Spleen (tissue), 7 donors: ENCODE results near the gene TRPC5OS.

Experiments used
- POLR2A ChIP-seq, 3 donors: fragments of 450-650 bp; IDR thresholded peaks; one replicate each; pipeline ENCODE4 v1.5.1; 2017; ENCODE audit warnings: antibody characterized with exemption in 3 of 3, mild to moderate bottlenecking in 1 of 3
- POLR2AphosphoS5 ChIP-seq, 3 donors: sonication (generic); formaldehyde crosslinking; IDR thresholded peaks; one replicate each; pipeline ENCODE4 v1.5.1; 2017; ENCODE audit warnings: antibody characterized with exemption in 3 of 3
- TF ChIP-seq, protein P1 (sequence below), 11 experiments: fragments of 200-600 bp in 7 of 11; fragments of 450-650 bp in 4 of 11; sonication (generic) in 4 of 11; IDR thresholded peaks in 8 of 11; conservative IDR thresholded peaks in 3 of 11; 1 replicate in 7 of 11; 2 replicates in 4 of 11; pipeline versions ENCODE4 v1.4.0 to v1.8.0; 2016 to 2021; ENCODE audit warnings: antibody characterized with exemption in 11 of 11, inconsistent platforms in 4 of 11, mild to moderate bottlenecking in 1 of 11
- donor health status: DM: no; HTN: no; CAD: no; lungs with moderate emphysema.
- donor health status: DM: no; HTN: no; CAD: no.
- donor health status: DM: no; HTN: no; CAD: no.

- TF ChIP-seq, protein P1, sequence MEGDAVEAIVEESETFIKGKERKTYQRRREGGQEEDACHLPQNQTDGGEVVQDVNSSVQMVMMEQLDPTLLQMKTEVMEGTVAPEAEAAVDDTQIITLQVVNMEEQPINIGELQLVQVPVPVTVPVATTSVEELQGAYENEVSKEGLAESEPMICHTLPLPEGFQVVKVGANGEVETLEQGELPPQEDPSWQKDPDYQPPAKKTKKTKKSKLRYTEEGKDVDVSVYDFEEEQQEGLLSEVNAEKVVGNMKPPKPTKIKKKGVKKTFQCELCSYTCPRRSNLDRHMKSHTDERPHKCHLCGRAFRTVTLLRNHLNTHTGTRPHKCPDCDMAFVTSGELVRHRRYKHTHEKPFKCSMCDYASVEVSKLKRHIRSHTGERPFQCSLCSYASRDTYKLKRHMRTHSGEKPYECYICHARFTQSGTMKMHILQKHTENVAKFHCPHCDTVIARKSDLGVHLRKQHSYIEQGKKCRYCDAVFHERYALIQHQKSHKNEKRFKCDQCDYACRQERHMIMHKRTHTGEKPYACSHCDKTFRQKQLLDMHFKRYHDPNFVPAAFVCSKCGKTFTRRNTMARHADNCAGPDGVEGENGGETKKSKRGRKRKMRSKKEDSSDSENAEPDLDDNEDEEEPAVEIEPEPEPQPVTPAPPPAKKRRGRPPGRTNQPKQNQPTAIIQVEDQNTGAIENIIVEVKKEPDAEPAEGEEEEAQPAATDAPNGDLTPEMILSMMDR (IDR thresholded peaks at IDR 0.05 in 8 of 11, conservative IDR thresholded peaks at IDR 0.05 in 3 of 11), result no peak
- TF ChIP-seq POLR2A (IDR thresholded peaks at IDR 0.05) (no peak), POLR2AphosphoS5 (IDR thresholded peaks at IDR 0.05) (no peak)
Measured at GRCh38 chrX:111874241-111874640, 1.7 kb upstream of the TRPC5OS start.
